Kidney (tissue), 14 donors: ENCODE data around the gene SLC7A4. TPM values are rescaled to one million over a fixed set of nuclear protein-coding genes. Genes with fewer than 3 reads are reported as not detected.

Source experiments
- DNase-seq, 5 donors: peaks; one replicate each; pipeline ENCODE4 v3.0.0-alpha.2; 2013 to 2020
- FAIRE-seq: peaks from 2 replicates; lab custom pipeline; 2012; peaks lifted over from hg19 to GRCh38; lab: Jason Lieb, UNC
- H3K27ac ChIP-seq, 2 donors: one replicate each; pipeline ENCODE4 v1.7.0; 2013; ENCODE audit warnings: low read depth in 2 of 2, low read length in 2 of 2, inconsistent platforms in 1 of 2
- H3K27me3 ChIP-seq: one replicate; pipeline ENCODE4 v1.7.1; 2013; ENCODE audit warnings: low read length, inconsistent platforms; ENCODE audit not compliant: control insufficient read depth, insufficient read depth
- H3K36me3 ChIP-seq, 3 donors: one replicate each; pipeline versions ENCODE4 v1.7.0 to v1.7.1; 2013; ENCODE audit warnings: low read length in 3 of 3, control low read depth in 1 of 3, inconsistent platforms in 1 of 3; ENCODE audit not compliant: insufficient read depth in 3 of 3, control insufficient read depth in 2 of 3
- H3K4me1 ChIP-seq, 3 donors: one replicate each; pipeline versions ENCODE4 v1.7.0 to v1.7.1; 2013; ENCODE audit warnings: low read length in 3 of 3, inconsistent platforms in 1 of 3, low read depth in 1 of 3; ENCODE audit not compliant: control insufficient read depth in 2 of 3, insufficient read depth in 2 of 3
- H3K4me3 ChIP-seq, 3 donors: one replicate each; pipeline versions ENCODE4 v1.7.0 to v1.8.1; 2013; ENCODE audit warnings: low read length in 3 of 3, control low read depth in 1 of 3, inconsistent platforms in 1 of 3
- H3K9ac ChIP-seq, 3 donors: one replicate each; pipeline versions ENCODE4 v1.7.0 to v1.7.1; 2013; ENCODE audit warnings: low read length in 3 of 3, control low read depth in 1 of 3, inconsistent platforms in 1 of 3
- H3K9me3 ChIP-seq, 3 donors: one replicate each; pipeline versions ENCODE4 v1.7.0 to v1.7.1; 2013; ENCODE audit warnings: low read length in 3 of 3, control low read depth in 1 of 3, inconsistent platforms in 1 of 3; ENCODE audit not compliant: control insufficient read depth in 2 of 3, insufficient read depth in 1 of 3
- CTCF ChIP-seq: IDR thresholded peaks from 3 replicates; pipeline ENCODE4 v1.5.1; 2012; ENCODE audit warnings: mild to moderate bottlenecking, moderate library complexity, borderline replicate concordance; ENCODE audit not compliant: insufficient read depth; ENCODE audit errors: extremely low read depth
- intact Hi-C: fragments of 100-400 bp; cut with DNase I; formaldehyde crosslinking; loops from one replicate; pipeline ENCODE4 v1.11.1; 2022
- polyA plus RNA-seq: library from polyadenylated mRNA; stranded (reverse); fragments of 350-450 nt; fragmentation: Illumina TruSeq; extraction: RNeasy Lipid Tissue Mini Kit (QIAGEN cat#74804); gene quantifications from one replicate; pipeline ENCODE4 v1.2.3, GENCODE V29; 2014; ENCODE audit warnings: low read depth, low replicate concordance; ENCODE audit not compliant: insufficient read depth
- total RNA-seq: library from RNA; stranded (reverse); fragmentation: NEBNext Ultra II Directional; extraction: Animal tissue kit (Norgen Biotek cat#: 25700); gene quantifications from one replicate; pipeline ENCODE4 v1.2.1, GENCODE V29; 2021
- donor health status: control.
- donor health status: control.
- donor health status: control.
- donor health status: control.
- donor health status: control.
- donor health status: DM: yes; HTN: yes; CAD: no.
- donor health status: Normal renal cell carcinoma (clear cell type).

The SLC7A4 gene
- total and polyA plus RNA-seq, 2 donors from 2014 or later: 0.57 to 1.2 TPM

GRCh38 chr22:21047035-21047661 lies 14.8 kb upstream of the SLC7A4 start:
- no peak for FAIRE-seq
- DNase-seq: no peak
- TF ChIP-seq CTCF: no peak
- intact Hi-C loops: no loop called here
- no peaks in the 10 kb centered on the region for H3K36me3 ChIP-seq
- peaks cover 0 to 6% (median 0%) of the 10 kb centered on the region in 3 donors for H3K4me1 ChIP-seq
- no peaks in the 10 kb centered on the region for H3K27me3 ChIP-seq
- H3K9ac ChIP-seq: no peak overlapping the region
- no peak overlapping the region for H3K4me3 ChIP-seq
- H3K27ac ChIP-seq: no peak overlapping the region
- H3K9me3 ChIP-seq: no peaks in the 10 kb centered on the region

DNA sequence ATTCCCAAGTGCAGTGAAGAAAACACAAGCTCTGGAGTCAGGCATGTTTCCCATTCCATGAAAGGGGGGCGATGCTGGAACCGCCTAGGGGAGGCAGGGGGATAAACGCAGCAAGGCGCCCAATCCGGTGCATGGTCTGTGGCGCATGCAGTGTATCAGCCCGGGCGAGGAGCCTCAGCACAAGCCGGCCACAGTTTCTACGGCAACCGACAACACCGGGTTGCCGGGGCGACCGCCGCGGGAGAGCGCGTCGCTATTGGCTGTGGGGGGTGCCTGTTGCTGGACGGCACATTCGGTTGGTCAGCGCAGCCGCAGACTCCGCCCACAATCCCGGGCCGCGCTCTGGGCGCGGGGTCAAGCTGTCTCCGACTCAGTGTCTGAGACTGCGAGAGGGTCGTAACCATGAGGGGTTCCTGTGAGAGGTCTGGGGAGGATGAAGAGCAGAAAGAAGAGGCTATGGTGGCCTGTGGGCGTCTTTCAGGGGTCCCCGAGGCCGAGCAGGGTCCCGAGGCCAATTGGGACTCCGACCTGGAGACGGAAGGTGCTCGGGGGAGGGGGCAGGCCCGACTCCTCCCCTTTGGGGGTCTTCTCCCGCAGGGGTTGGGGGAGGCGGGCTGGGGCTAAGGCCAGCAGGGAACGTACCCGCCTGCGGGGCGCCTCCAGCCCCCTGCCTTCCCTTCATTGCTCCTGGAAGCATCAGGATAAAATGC lies 13.4 kb upstream of the SLC7A4 start, which contains the start of gene LRRC74B:
LRRC74B (plus strand) TSS at position 362 of the 710 bp plus-strand sequence; CDS start at position 403, 41 bp downstream.
- TF ChIP-seq CTCF: no peak
- Histone ChIP-seq H3K4me1 (peaks cover 0 to 6% (median 0%) of the 10 kb centered on the region in 3 donors), H3K36me3 (no peaks in the 10 kb centered on the region), H3K27ac (no peak within 1 kb of the TSS), H3K9ac (peak within 1 kb of the TSS in 1 of 3 donors; percentile 31), H3K27me3 (no peaks in the 10 kb centered on the region), H3K9me3 (no peaks in the 10 kb centered on the region), H3K4me3 (peak within 1 kb of the TSS; percentile 51 to 66 (median 59))
- FAIRE-seq (no peak), DNase-seq (peak; percentile 96 to 97 (median 96))
- intact Hi-C loops: no loop called here

- FAIRE-seq: no peak
- no peaks in the 10 kb centered on the region for H3K27me3 ChIP-seq
- H3K4me3 ChIP-seq: peak overlapping the region; percentile 30 to 59 (median 51)
Observed at GRCh38 chr22:21044931-21045584, 12.7 kb upstream of the SLC7A4 start.

More at GRCh38 chr22:21044931-21045584, 12.7 kb upstream of the SLC7A4 start:
- no peak for TF ChIP-seq CTCF
- Histone ChIP-seq H3K4me1 (peaks cover 0 to 6% (median 0%) of the 10 kb centered on the region in 3 donors), H3K9ac (no peak overlapping the region), H3K27ac (no peak overlapping the region), H3K9me3 (no peaks in the 10 kb centered on the region), H3K36me3 (no peaks in the 10 kb centered on the region)
- intact Hi-C loops: no loop called here
- peak in 3 of 5 donors; percentile 16 to 69 (median 67) for DNase-seq
